H7 (cell line): Measurements from ENCODE around the gene SLC39A8. TPM values are rescaled to one million over a fixed set of nuclear protein-coding genes. Genes with fewer than 3 reads are reported as not detected.

Experiments used
- DNase-seq: peaks from one replicate; pipeline ENCODE4 v3.0.0; 2012
- H3K27me3 ChIP-seq: 2 replicates; pipeline ENCODE4 v1.6.0; 2011; ENCODE audit warnings: mild to moderate bottlenecking, low read length; ENCODE audit not compliant: control insufficient read depth, insufficient read depth
- H3K36me3 ChIP-seq: replicated peaks from 2 replicates; pipeline ENCODE4 v1.5.1; 2011; ENCODE audit warnings: low read length; ENCODE audit not compliant: control insufficient read depth, insufficient read depth
- H3K4me3 ChIP-seq: 2 replicates; pipeline ENCODE4 v1.5.1; 2011; ENCODE audit warnings: low read depth, mild to moderate bottlenecking, control low read depth, low read length, moderate library complexity; ENCODE audit not compliant: insufficient read depth
- total RNA-seq: library from RNA; depleted of rRNA; stranded (reverse); fragments of >200 nt; shearing (Covaris generic); gene quantifications from 2 replicates; pipeline ENCODE4 v1.2.3, GENCODE V29; 2014; rRNA removed

Gene SLC39A8
- total RNA-seq, 1 experiment from 2014 or later: 40.0 TPM

DNA sequence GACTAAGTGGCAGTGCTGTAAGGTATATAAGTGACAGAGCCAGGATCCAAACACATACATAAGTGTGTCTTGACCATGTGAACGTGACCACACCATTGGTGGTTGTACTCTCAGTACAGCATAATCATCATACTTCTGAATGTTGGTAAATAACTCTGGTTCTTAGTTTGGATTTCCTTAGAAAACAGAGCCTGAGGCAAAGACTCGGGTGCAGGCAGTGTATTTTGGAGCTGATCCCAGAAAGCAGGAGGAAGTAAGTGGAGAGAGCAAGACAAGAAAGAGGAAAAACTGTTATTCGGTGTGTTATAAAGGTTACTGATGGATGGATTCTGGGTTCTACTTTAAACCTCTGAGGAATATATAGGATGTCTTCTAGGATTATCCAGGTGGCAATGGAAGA is 127.9 kb downstream of the SLC39A8 start:
- no peak overlapping the region for H3K4me3 ChIP-seq
- H3K36me3 ChIP-seq: no peaks in the 10 kb centered on the region
- DNase-seq: no peak
- no peaks in the 10 kb centered on the region for H3K27me3 ChIP-seq

DNA sequence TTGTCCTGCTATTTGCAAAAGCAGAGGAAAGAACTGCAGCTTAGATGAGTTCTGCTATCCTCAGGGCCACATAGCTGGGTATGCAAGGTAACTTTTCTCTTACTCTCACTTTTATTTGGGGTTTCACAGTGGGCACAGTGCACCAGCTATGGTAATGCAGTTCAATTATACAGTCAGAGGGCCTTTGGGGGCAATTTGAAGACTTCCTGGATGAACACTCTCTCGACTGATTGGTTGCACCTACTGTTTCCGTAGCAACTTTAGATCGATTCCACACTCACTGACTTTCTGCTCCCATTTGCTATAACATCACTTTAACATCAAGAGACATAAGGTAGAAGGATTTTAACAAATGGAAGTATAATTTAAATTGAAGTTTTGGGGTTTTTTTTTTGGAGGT is 128.6 kb downstream of the SLC39A8 start:
- DNase-seq: no peak
- H3K27me3 ChIP-seq: no peaks in the 10 kb centered on the region
- no peak overlapping the region for H3K4me3 ChIP-seq
- H3K36me3 ChIP-seq: no peaks in the 10 kb centered on the region

DNA sequence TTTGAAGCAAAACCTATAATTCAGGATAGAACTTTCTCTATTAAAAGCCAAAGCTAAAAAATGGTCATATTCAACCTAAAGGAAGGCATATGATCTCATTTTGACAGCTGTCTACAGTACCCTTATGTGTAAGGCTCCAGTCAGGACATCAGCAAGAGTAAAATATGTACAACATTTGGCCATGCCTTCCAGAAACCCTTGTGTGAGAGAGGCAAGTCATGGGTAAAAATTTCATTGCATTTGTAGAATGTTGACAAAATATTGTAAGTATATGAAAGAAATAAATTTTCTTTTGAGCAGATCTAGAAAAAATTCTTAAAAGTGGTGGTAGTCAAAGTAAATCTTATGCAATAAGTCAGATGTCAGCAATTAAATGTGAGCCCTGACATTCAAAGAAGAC is 132.3 kb downstream of the SLC39A8 start:
- Histone ChIP-seq H3K27me3 (no peaks in the 10 kb centered on the region), H3K4me3 (no peak overlapping the region), H3K36me3 (no peaks in the 10 kb centered on the region)
- DNase-seq: no peak

Other genes with a start within 250 kb of the SLC39A8 start
- 6.8 and 7.2 TPM in 2 replicates for gene NFKB1, start 155.9 kb upstream of the SLC39A8 start, total RNA-seq